Measurements from ENCODE around the gene PRRG3.

The PRRG3 gene

GRCh38 chrX:151694661-151695582 is at the start of gene PRRG3:
Gene PRRG3, plus strand, starts transcription at chrX:151695458. Its CDS starts 3,357 bp downstream, at chrX:151698815.
- TF ChIP-seq CTCF (IDR thresholded peaks at IDR 0.05; ENCODE audit: extremely low read depth, missing control alignments) = no peak
- DNase-seq (ENCODE audit: low spot score) = no peak

GRCh38 chrX:151675121-151675746 is 20.0 kb upstream of the PRRG3 start:
- no peak for TF ChIP-seq CTCF (IDR thresholded peaks at IDR 0.05; ENCODE audit: extremely low read depth, missing control alignments)
- DNase-seq (ENCODE audit: low spot score) = no peak

GRCh38 chrX:151676196-151676595 is 19.1 kb upstream of the PRRG3 start:
- no peak for TF ChIP-seq CTCF (IDR thresholded peaks at IDR 0.05; ENCODE audit: extremely low read depth, missing control alignments)
- DNase-seq (ENCODE audit: low spot score) = no peak

- TF ChIP-seq CTCF (IDR thresholded peaks at IDR 0.05; ENCODE audit: extremely low read depth, missing control alignments) = no peak
- no peak for DNase-seq (ENCODE audit: low spot score)
These were observed 15.4 kb upstream of the PRRG3 start for GRCh38 chrX:151679798-151680402.

- TF ChIP-seq CTCF (IDR thresholded peaks at IDR 0.05; ENCODE audit: extremely low read depth, missing control alignments) = peak; percentile 21
- peak; percentile 53 for DNase-seq (ENCODE audit: low spot score)
These were observed 14.5 kb upstream of the PRRG3 start for GRCh38 chrX:151680805-151681204.

GRCh38 chrX:151687635-151688034 is 7.6 kb upstream of the PRRG3 start:
- no peak for TF ChIP-seq CTCF (IDR thresholded peaks at IDR 0.05; ENCODE audit: extremely low read depth, missing control alignments)
- DNase-seq (ENCODE audit: low spot score) = no peak

- no peak for TF ChIP-seq CTCF (IDR thresholded peaks at IDR 0.05; ENCODE audit: extremely low read depth, missing control alignments)
- DNase-seq (ENCODE audit: low spot score) = no peak
These were observed 6.6 kb upstream of the PRRG3 start for GRCh38 chrX:151688695-151689094.
